NCI-H2081 treated with DMSO at 0.1 percent for 48 hours (cell line): ENCODE data around the gene TTC17.

Experiments
- DNase-seq: peaks from one replicate; lab custom pipeline; 2025; lab: John Stamatoyannopoulos, UW

TTC17 gene

DNA sequence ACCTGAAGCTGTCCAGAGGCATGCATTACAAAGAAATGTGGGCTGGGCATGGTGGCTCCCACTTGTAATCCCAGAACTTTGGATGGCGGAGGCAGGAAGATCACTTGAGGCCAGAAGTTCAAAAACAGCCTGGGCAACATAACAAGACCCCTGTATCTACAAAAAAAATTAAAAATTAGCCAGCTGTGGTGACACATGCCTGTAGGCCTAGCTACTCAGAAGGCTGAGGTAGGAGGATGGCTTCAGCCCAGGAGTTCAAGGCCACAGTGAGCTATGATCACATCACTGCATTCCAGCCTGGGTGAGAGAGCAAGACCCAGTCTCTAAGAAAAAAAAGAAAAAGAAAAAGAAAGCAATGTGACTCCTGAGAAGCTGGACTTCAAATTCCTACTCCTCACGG, 183.3 kb downstream of the TTC17 start:
- no peak for DNase-seq

DNA sequence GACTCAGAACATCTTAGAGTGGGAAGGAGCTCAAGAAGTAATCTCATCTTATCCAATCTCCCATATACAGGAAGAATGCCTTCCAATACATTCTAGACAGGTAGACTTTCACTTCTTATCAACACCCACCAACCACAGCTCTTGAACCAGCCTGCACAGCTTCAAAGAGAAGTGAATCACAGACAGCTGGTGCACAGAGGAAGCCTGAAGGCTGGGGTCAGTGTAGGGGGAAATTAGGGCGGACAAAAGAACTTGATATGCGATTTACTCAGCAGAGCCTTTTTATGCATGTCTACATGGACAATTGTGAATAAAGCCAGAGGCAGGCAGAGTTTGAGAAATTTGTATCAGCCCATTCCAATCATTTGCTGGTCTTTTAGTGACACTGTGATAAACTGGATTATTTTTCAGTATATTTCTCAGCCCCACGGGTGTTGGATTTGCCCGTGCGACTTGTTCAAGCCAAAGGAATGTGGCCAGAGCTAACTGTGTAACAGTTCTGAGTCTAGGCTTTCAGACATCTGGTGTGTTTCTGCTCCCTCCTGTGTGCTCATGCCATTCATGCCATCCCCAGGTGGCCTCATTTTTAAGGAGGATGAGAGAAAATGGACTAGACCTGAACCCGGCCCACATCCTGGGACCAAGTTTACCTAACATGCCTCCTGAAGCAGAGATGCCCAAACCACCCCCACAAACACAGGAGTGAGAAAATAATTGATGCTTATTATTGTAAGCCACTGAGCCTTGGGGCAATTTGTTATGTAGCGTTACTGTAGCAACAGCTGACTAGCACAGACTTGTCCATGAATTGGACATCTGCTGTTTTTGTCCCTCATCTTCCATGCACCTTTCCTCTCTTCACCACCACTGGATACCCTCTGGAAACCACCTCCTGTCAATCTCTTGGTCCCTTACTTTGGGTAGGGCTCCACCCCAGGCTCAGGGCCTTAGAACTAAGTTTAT, 184.3 kb downstream of the TTC17 start:
- DNase-seq: no peak
